CD14-positive monocyte (primary cell): Measurements from ENCODE around the gene AGAP9. TPM values are rescaled to one million over a fixed set of nuclear protein-coding genes. Genes with fewer than 3 reads are reported as not detected.

Experiments used
- DNase-seq, 3 donors: peaks; one replicate each; pipeline ENCODE4 v3.0.0-alpha.2; 2011 to 2022
- H2AFZ ChIP-seq: 2 replicates; pipeline ENCODE4 v1.6.0; 2012; ENCODE audit warnings: mild to moderate bottlenecking, low read depth, low read length, inconsistent platforms; ENCODE audit not compliant: insufficient read depth, poor library complexity, severe bottlenecking
- H3K27ac ChIP-seq, 2 donors: 1 replicate in 1 of 2; 2 replicates in 1 of 2; pipeline ENCODE4 v1.5.1; 2012 to 2013; ENCODE audit warnings: low read length in 2 of 2, control low read depth in 1 of 2, inconsistent platforms in 1 of 2, low read depth in 1 of 2, mild to moderate bottlenecking in 1 of 2
- H3K27me3 ChIP-seq, 2 donors: one replicate each; pipeline versions ENCODE4 v1.6.0 to v1.6.1; 2011 to 2013; ENCODE audit warnings: low read length in 2 of 2; ENCODE audit not compliant: control insufficient read depth in 2 of 2, insufficient read depth in 2 of 2
- H3K36me3 ChIP-seq, 2 donors: replicated peaks in 1 of 2; 1 replicate in 1 of 2; 2 replicates in 1 of 2; pipeline versions ENCODE4 v1.5.1 to v1.6.1; 2012 to 2013; ENCODE audit warnings: low read length in 2 of 2, control low read depth in 1 of 2, inconsistent platforms in 1 of 2, mild to moderate bottlenecking in 1 of 2; ENCODE audit not compliant: insufficient read depth in 2 of 2, control insufficient read depth in 1 of 2
- H3K4me1 ChIP-seq, 2 donors: 1 replicate in 1 of 2; 2 replicates in 1 of 2; pipeline versions ENCODE4 v1.5.1 to v1.6.1; 2012 to 2013; ENCODE audit warnings: low read length in 2 of 2, control low read depth in 1 of 2, inconsistent platforms in 1 of 2, mild to moderate bottlenecking in 1 of 2, moderate library complexity in 1 of 2; ENCODE audit not compliant: insufficient read depth in 2 of 2, control insufficient read depth in 1 of 2
- H3K4me2 ChIP-seq: replicated peaks from 2 replicates; pipeline ENCODE3; 2012; ENCODE audit warnings: low read length, moderate library complexity, mild to moderate bottlenecking; ENCODE audit not compliant: poor library complexity, severe bottlenecking; ENCODE audit errors: extremely low read depth
- H3K4me3 ChIP-seq, 3 experiments: fragments of 200-600 bp in 1 of 3; sonication (generic) in 1 of 3; replicated peaks in 1 of 3; 1 replicate in 2 of 3; 2 replicates in 1 of 3; pipeline ENCODE4 v1.5.1; 2011 to 2013; ENCODE audit warnings: low read length in 3 of 3, mild to moderate bottlenecking in 3 of 3, control low read depth in 2 of 3, low read depth in 2 of 3, inconsistent platforms in 1 of 3, moderate library complexity in 1 of 3
- H3K79me2 ChIP-seq: 2 replicates; pipeline ENCODE4 v1.6.0; 2012; ENCODE audit warnings: mild to moderate bottlenecking, control low read depth, inconsistent platforms, low read length, moderate library complexity; ENCODE audit not compliant: insufficient read depth
- H3K9ac ChIP-seq: 2 replicates; pipeline ENCODE4 v1.6.0; 2017; ENCODE audit warnings: low read length, mild to moderate bottlenecking; ENCODE audit not compliant: insufficient read depth, poor library complexity, severe bottlenecking
- H3K9me3 ChIP-seq, 2 donors: replicated peaks in 1 of 2; 1 replicate in 1 of 2; 2 replicates in 1 of 2; pipeline versions ENCODE4 v1.5.1 to v1.6.1; 2012 to 2013; ENCODE audit warnings: low read length in 2 of 2, control low read depth in 1 of 2; ENCODE audit not compliant: control insufficient read depth in 1 of 2, insufficient read depth in 1 of 2
- H4K20me1 ChIP-seq: 2 replicates; pipeline ENCODE4 v1.6.0; 2012; ENCODE audit warnings: mild to moderate bottlenecking, low read length, control low read depth, moderate library complexity; ENCODE audit not compliant: insufficient read depth
- H3K27ac Mint-ChIP-seq, 7 donors: one replicate each; pipeline ENCODE4 v1.8.0; 2020; ENCODE audit warnings: mild to moderate bottlenecking in 7 of 7, mixed read lengths in 7 of 7, moderate library complexity in 6 of 7, inconsistent platforms in 2 of 7
- H3K27me3 Mint-ChIP-seq, 3 donors: one replicate each; pipeline ENCODE4 v1.8.0; 2021 to 2022; ENCODE audit warnings: low read depth in 3 of 3, mild to moderate bottlenecking in 3 of 3, mixed read lengths in 3 of 3, moderate library complexity in 3 of 3, inconsistent platforms in 1 of 3
- H3K36me3 Mint-ChIP-seq, 2 donors: one replicate each; pipeline ENCODE4 v1.8.0; 2020; ENCODE audit warnings: mixed read lengths in 2 of 2, inconsistent platforms in 1 of 2, mild to moderate bottlenecking in 1 of 2
- H3K4me1 Mint-ChIP-seq: one replicate; pipeline ENCODE4 v1.8.0; 2020; ENCODE audit warnings: mild to moderate bottlenecking, mixed read lengths
- H3K4me3 Mint-ChIP-seq, 2 donors: one replicate each; pipeline ENCODE4 v1.8.0; 2020; ENCODE audit warnings: mild to moderate bottlenecking in 2 of 2, mixed read lengths in 2 of 2, moderate library complexity in 1 of 2
- H3K9me3 Mint-ChIP-seq, 7 donors: one replicate each; pipeline ENCODE4 v1.8.0; 2020 to 2022; ENCODE audit warnings: mixed read lengths in 7 of 7, mild to moderate bottlenecking in 6 of 7, moderate library complexity in 6 of 7, inconsistent platforms in 2 of 7
- CTCF ChIP-seq: fragments of 200-600 bp; IDR thresholded peaks from one replicate; pipeline ENCODE4 v1.8.0; 2022; ENCODE audit warnings: antibody characterized with exemption, mild to moderate bottlenecking
- whole genome bisulfite sequencing: methylation state at CpG from one replicate; pipeline ENCODE4 v1.1.5; 2013; ENCODE audit warnings: missing lambda C conversion rate; ENCODE audit not compliant: insufficient coverage; 5-methylcytosine and 5-hydroxymethylcytosine counted together
- intact Hi-C, 2 donors: fragments of 100-400 bp; cut with micrococcal nuclease; formaldehyde crosslinking; loops; one replicate each; pipeline versions ENCODE4 v1.15.0 to v1.15.1; 2023
- polyA plus RNA-seq, 3 donors: library from polyadenylated mRNA; depleted of rRNA in 1 of 3; unstranded in 2 of 3; stranded (reverse) in 1 of 3; fragments of 300-500 nt in 2 of 3; fragments of >200 nt in 1 of 3; fragmentation: Illumina TruSeq in 2 of 3; gene quantifications; 1 replicate in 2 of 3; 2 replicates in 1 of 3; pipeline ENCODE4 v1.2.3, GENCODE V29; 2012 to 2021

AGAP9 gene
- polyA plus RNA-seq, 3 donors, result 0.24 to 11.2 TPM; not detected in 1

- Histone ChIP-seq H3K9me3 (no peaks in the 10 kb centered on the region), H3K27ac (no peak overlapping the region), H3K4me1 (no peaks in the 10 kb centered on the region), H2AFZ (no peak overlapping the region), H3K4me3 (no peak overlapping the region), H3K36me3 (no peaks in the 10 kb centered on the region), H4K20me1 (no peaks in the 10 kb centered on the region), H3K4me2 (no peak overlapping the region), H3K9ac (no peak overlapping the region), H3K79me2 (no peaks in the 10 kb centered on the region), H3K27me3 (no peaks in the 10 kb centered on the region)
- Mint-ChIP-seq H3K4me3 (no peak overlapping the region), H3K27me3 (peaks cover 3 to 4% (median 3%) of the 10 kb centered on the region in 3 donors), H3K9me3 (peaks cover 0 to 2% (median 0%) of the 10 kb centered on the region in 7 donors), H3K36me3 (no peaks in the 10 kb centered on the region), H3K4me1 (peaks cover 2% of the 10 kb centered on the region), H3K27ac (no peak overlapping the region)
- intact Hi-C loops, result no loop called here
- no peak for TF ChIP-seq CTCF
- DNase-seq, result no peak
- 93% methylated on average over 2 of the region's 7 CpGs for WGBS
These were observed 70.1 kb downstream of the AGAP9 start for GRCh38 chr10:47453141-47454007.

GRCh38 chr10:47452495-47453140 is 70.8 kb downstream of the AGAP9 start:
- Mint-ChIP-seq H3K27me3 (peaks cover 3 to 4% (median 3%) of the 10 kb centered on the region in 3 donors), H3K27ac (no peak overlapping the region)

More at GRCh38 chr10:47452495-47453140, 70.8 kb downstream of the AGAP9 start:
- Histone ChIP-seq H4K20me1 (no peaks in the 10 kb centered on the region), H3K27ac (no peak overlapping the region), H3K9ac (no peak overlapping the region), H3K4me1 (no peaks in the 10 kb centered on the region), H3K4me3 (no peak overlapping the region), H3K79me2 (no peaks in the 10 kb centered on the region), H3K9me3 (no peaks in the 10 kb centered on the region), H2AFZ (no peak overlapping the region), H3K36me3 (no peaks in the 10 kb centered on the region), H3K27me3 (no peaks in the 10 kb centered on the region), H3K4me2 (no peak overlapping the region)
- Mint-ChIP-seq H3K36me3 (no peaks in the 10 kb centered on the region), H3K4me1 (peaks cover 2% of the 10 kb centered on the region), H3K4me3 (no peak overlapping the region), H3K9me3 (peaks cover 0 to 6% (median 1%) of the 10 kb centered on the region in 7 donors)
- TF ChIP-seq CTCF, result no peak
- intact Hi-C loops, result no loop called here
- DNase-seq, result no peak
- WGBS, result 73% methylated on average over 8 of the region's 11 CpGs
